Cortex of kidney (tissue), 1 donor: ENCODE data around the gene NOTCH2NLA.
"Not testable (repeated sequence)": the region's sequence is repeated elsewhere in the genome, so short reads cannot be mapped to it uniquely, and the experiment has no call there.

Experiments
- DNase-seq: peaks from one replicate; lab custom pipeline; 2025; lab: John Stamatoyannopoulos, UW

The NOTCH2NLA gene

DNA sequence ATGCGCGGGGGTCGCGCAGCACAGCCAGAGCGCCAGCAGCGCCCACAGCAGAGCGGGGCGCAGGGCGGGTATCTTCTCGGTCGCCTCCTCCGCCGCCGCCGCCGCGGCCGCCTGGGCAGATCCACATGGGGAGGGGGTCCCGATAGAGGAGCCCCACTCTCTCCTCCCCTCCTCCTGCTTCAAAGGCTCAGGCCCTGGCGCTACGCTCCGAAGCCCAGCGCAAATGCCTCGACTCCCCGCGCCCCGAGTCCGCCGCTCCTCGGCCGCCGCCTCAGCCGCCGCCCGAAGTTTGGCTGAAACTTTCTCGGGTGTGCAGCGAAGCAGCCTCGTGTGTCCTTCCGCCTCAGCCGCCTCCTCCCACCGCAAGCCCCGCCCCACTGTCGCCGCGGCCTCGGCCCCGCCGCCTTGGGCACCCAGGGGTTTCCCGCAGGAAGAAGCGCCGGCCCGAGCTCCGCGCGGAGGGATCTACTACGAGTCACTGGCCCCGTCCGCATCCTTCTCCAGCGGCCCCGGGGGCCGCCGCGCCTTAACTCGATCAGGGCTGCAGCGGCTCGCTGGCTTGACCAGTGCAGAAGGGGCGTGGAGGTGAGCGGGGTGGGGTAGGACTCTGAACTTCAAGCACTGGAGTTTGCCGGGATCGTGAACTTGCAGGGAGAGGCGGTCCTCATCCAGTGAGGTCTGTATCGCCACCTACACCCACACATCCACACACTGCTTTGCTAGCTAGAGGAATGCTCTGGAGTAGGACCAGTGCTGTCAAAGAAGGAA is at the start of gene NOTCH2NLA:
Gene NOTCH2NLA (minus strand): TSS at position 312 of the 768 bp plus-strand sequence. CDS start 39,684 bp downstream, outside the sequence.
- not testable (repeated sequence) for DNase-seq

DNA sequence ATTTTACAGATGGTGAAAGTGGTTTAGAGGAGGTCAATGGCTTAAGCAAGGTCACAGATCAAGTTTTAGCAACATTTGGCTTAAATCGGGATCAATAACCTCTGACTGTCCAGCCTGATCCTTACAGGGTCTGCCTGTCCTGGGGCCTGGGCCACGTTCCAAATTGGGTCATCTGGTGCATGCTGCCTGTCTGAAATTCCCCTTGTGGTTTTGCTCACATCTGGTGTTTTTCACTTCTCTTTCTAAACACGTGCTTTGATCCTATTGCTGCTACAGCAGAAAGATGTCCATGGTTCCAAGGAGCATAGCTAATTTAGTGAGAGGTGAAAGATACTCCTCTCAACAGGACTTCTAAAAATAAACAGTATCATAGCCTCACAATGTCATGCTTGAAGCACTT is 49.5 kb upstream of the NOTCH2NLA start:
- not testable (repeated sequence) for DNase-seq

GRCh38 chr1:146277087-146277486 is 48.3 kb upstream of the NOTCH2NLA start:
- DNase-seq = not testable (repeated sequence)

DNA sequence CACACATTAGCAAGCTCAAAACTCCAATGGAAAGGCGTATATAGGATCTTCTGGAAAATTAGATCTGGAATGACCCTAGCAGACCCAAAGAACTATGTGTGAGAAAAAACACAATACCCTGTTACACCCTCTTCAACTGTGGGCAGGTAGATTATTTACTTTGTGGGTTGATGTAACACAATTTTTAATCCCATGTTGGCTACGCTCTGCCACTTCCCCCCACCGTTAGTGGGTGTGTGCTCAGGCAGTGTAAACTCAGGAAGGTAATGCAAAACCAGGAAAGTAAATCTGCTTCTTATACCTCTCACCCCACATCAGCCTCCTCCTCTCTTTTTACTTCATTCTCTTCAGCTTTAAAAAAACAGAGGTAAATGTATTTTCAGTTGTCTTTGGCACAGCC is 45.3 kb upstream of the NOTCH2NLA start:
- DNase-seq = not testable (repeated sequence)

DNA sequence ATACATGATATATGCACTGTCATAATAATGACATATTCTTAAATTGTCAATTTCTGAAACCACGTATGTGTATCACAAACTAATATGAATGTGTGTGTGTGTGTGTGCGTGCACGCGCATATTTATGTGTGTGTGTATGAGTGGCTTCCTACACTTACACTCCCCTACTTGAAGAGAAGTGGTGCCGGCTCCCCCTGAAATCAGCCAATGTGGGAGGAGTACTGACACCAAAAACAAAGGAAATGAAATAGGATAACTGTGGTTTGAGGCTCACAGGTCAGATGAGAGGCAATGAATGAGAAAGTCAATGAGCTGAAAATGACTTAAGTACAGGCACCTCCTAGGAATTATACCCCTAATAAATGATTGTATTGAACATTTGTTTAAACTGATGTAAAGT is 44.4 kb upstream of the NOTCH2NLA start:
- DNase-seq = not testable (repeated sequence)

DNA sequence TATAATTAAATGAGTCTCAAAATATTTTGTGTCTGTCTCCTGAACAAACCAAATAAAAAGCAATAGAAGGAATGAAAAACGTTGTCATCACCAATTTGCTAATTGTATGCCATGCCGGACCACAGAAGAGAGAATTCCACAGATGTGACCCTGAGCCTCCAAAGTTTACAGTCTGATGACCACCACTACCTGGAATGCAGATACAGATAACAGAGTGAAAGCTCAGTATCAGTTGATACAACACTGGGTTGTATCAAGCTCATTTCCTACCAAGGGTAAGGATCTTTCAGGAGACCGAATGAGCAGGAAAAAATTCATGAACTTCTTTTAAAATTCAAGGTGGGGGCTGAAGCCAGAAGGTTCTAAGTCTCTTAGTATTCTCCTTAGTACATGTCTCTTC is 43.9 kb upstream of the NOTCH2NLA start:
- not testable (repeated sequence) for DNase-seq

- not testable (repeated sequence) for DNase-seq
These were observed 43.2 kb upstream of the NOTCH2NLA start for GRCh38 chr1:146271977-146272376.

DNA sequence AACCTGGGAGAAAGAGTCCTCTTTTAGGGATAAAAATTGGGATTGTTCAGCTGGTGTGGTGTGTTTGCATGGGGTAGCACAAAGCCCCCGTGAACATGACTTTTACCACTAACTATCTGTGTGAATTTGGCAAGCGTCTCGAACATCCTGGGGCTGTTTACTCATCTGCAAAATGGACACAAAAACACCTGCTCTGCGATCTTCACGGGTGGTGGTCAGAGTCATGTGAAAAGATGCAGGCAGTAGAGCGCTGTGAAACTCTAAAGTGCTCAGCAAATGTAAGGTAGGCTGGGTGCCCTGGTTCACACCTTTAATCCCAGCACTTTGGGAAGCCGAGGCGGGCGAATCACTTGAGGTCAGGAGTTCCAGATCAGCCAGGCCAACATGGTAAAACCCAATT is 41.3 kb upstream of the NOTCH2NLA start:
- not testable (repeated sequence) for DNase-seq

GRCh38 chr1:146266179-146266748 is 37.4 kb upstream of the NOTCH2NLA start:
- DNase-seq = not testable (repeated sequence)

DNA sequence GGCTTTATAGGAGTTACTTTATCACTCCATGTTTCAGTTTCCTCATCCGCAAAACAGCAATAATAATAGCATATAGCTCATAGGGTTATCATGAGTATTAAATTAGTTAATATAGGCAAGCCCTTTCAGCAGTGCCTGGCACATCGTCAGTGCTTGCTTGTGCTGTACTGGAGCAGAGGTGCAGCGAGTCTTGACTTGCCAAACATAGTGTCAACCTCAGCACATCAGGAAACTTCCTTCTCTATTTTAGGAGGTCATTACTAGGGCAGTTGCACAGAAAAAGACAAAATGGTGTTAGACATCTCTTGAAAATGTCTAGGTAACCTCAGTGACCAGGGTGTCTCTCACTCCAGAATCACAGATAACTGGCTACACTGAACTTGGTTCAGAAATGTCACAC is 35.9 kb upstream of the NOTCH2NLA start:
- DNase-seq = not testable (repeated sequence)

DNA sequence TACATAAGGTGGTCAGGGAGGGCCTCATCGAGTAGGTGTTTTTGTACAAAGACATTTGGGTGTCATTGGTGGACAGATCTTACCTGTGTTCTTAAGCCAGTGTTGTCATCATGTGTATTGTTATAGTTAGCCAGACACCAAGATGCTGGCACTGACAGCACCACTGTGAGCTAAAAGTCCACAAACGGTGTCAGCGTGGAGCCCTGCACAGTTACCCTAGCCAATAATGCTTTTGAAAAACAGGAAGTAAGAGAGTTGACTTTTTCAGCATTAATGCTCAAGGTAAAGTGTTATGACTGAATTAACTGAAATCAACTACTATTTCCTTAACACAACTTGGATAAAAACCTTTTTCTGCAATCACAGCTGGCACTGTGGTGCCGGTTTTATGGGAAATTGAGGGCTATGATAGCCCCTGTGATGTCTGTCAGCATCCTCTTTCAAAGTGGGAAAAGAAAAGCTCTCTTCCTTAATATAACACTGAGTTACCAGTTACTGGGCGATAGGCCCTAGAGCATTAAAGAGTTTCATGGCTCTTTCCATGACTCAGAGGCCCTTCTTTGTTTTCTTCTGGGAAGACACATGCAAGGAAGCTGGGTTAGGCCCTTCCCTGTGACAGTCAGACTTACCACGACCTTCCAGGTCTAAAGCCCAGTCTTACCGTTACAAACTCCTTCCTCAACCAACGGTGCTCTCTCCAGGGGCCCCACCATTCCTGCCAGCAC is 31.3 kb upstream of the NOTCH2NLA start:
- not testable (repeated sequence) for DNase-seq

- DNase-seq = not testable (repeated sequence)
These were observed 29.3 kb upstream of the NOTCH2NLA start for GRCh38 chr1:146257992-146258552.

DNA sequence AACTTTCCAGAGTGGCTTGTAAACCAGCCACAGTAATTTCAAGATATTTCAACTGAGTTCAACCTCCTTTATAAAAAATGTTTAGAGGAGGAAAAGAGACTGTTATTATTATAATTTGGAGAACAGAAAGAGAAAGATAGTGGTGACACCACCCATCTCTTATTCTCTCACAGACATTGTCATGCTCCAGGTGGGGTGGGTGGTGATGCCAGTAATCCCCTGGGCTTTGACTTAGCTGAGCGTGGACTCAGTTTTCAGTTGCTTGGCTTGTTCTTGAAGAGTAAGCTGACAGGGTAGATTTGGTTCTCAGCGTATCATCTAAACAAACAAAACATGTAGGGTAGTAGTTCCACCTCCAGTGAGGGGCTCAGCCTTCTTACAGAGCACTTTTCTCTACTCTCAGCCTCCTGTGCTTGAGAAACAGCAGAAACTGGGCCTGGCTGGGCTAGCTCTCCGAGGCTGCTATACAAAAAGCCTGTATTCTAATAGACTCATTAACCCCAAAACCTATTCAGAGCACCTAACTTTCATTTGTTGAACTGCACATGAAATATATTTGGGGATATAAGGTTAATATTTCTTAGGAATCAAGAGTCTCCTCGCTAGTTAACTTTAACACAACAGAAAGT is 25.9 kb upstream of the NOTCH2NLA start:
- not testable (repeated sequence) for DNase-seq

DNA sequence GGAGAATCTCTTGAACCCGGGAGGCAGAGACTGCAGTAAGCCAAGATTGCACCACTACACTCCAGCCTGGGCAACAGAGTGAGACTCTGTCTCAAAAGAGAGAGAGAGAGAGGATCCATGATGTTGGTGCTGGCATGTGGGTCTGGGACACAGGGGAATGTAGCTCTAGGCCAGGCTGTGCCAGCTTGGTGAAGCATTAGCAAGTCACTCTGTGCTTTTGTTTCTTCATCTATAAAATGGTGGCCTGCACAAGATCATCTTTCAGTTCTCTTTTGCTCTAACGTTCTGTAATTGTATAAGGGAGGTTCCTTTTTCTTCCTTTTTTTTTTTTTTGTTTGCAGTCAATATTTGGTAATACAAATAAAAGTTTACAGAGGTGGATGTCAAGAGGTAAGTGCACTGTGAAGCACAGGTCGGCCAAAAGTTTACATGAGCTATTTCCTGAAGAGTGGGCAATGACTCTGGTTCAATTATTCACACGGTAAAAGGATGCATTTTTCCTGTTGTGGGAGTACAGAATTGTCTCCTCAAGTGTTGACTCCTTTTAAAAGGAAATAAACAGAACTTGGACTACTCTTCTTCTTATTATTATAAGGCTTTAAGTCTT is 24.5 kb upstream of the NOTCH2NLA start:
- DNase-seq = not testable (repeated sequence)

GRCh38 chr1:146251523-146251922 is 22.7 kb upstream of the NOTCH2NLA start:
- DNase-seq = not testable (repeated sequence)

GRCh38 chr1:146248643-146249042 is 19.8 kb upstream of the NOTCH2NLA start:
- not testable (repeated sequence) for DNase-seq

DNA sequence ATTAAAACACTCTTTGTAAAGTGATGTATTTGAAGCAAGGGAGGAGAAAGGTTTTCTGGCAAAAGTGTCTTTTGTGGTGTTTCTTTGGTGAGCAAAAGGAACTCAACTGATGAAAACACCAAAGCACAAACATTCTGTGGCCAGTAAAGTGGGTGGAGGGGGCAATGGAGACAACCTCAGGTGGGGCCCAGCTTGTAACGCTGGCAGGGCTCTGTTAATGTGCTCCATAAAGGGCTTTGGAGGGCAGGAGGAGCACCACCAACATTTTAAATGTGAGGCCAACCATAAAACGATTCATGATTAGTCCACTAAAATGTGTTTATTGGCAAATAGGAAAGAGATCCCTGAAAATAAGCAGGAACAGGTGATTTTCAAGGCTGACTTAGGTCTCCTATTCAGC is 7.8 kb upstream of the NOTCH2NLA start:
- not testable (repeated sequence) for DNase-seq

- DNase-seq = not testable (repeated sequence)
These were observed 7.3 kb upstream of the NOTCH2NLA start for GRCh38 chr1:146236026-146236601.

GRCh38 chr1:146228144-146228682 is 608 bp downstream of the NOTCH2NLA start:
- not testable (repeated sequence) for DNase-seq

GRCh38 chr1:146174531-146174930 is 54.3 kb downstream of the NOTCH2NLA start:
- not testable (repeated sequence) for DNase-seq

- DNase-seq = not testable (repeated sequence)
These were observed 61.1 kb downstream of the NOTCH2NLA start for GRCh38 chr1:146167740-146168139.
